GM12878 (cell line): Measurements from ENCODE around the gene LRCH2. TPM values are rescaled to one million over a fixed set of nuclear protein-coding genes. Genes with fewer than 3 reads are reported as not detected.

ENCODE experiments used
- ATAC-seq: fragments of 200-7000 bp; cut with Tn5 transposase; 3 replicates; pipeline ENCODE4 v1.9.1; 2020; ENCODE audit warnings: mild to moderate bottlenecking, moderate library complexity
- BruUV-seq: library from RNA; stranded (reverse); fragments of 400-500 nt; replicated peaks from 2 replicates; lab custom pipeline; 2021; lab: Mats Ljungman, UMichigan
- CTCF ChIA-PET: fragments of 300-600 bp; sonication (Branson Sonifier 250); formaldehyde crosslinking; extraction: SDS; loops from one replicate; lab custom pipeline; 2021; ENCODE audit warnings: inconsistent platforms; lab: Yijun Ruan, JAX
- POLR2A ChIA-PET: fragments of 350-600 bp; formaldehyde crosslinking; extraction: SDS; loops from one replicate; lab custom pipeline; 2021; ENCODE audit warnings: inconsistent platforms; lab: Charles Lee
- RAD21 ChIA-PET: fragments of 300-600 bp; sonication (Branson Sonifier 250); formaldehyde crosslinking; loops from one replicate; lab custom pipeline; 2023; ENCODE audit warnings: antibody characterized with exemption; ENCODE audit not compliant: unreplicated experiment; lab: Charles Lee
- SMC1A ChIA-PET: fragments of 300-600 bp; sonication (Branson Sonifier 250); formaldehyde crosslinking; loops from one replicate; lab custom pipeline; 2023; ENCODE audit not compliant: unreplicated experiment, uncharacterized antibody; lab: Charles Lee
- DNase-seq: peaks from one replicate; pipeline ENCODE4 v3.0.0-alpha.2; 2011; ENCODE audit warnings: low read depth, low spot score
- FAIRE-seq: peaks from 3 replicates; lab custom pipeline; 2011; peaks lifted over from hg19 to GRCh38; lab: Jason Lieb, UNC
- H2AFZ ChIP-seq: 2 replicates; pipeline ENCODE4 v1.6.0; 2011; ENCODE audit warnings: low read depth, low read length, control low read depth; ENCODE audit not compliant: control insufficient read depth
- H3K27ac ChIP-seq: 2 replicates; pipeline ENCODE4 v1.5.1; 2011; ENCODE audit warnings: control low read depth; ENCODE audit not compliant: control insufficient read depth, insufficient read depth
- H3K27me3 ChIP-seq, 2 experiments: replicated peaks in 1 of 2; 2 replicates each; pipeline versions ENCODE4 v1.6.0 to v1.6.1; 2011; ENCODE audit warnings: low read length in 1 of 2; ENCODE audit not compliant: control insufficient read depth in 2 of 2, insufficient read depth in 2 of 2
- H3K36me3 ChIP-seq, 2 experiments: 2 replicates each; pipeline ENCODE4 v1.5.1; 2011; ENCODE audit warnings: low read length in 1 of 2; ENCODE audit not compliant: control insufficient read depth in 2 of 2, insufficient read depth in 2 of 2
- H3K4me1 ChIP-seq: 2 replicates; pipeline ENCODE4 v1.6.1; 2011; ENCODE audit warnings: mild to moderate bottlenecking, low read length, moderate library complexity, mixed read lengths; ENCODE audit not compliant: control insufficient read depth, insufficient read depth
- H3K4me2 ChIP-seq: 2 replicates; pipeline ENCODE4 v1.6.0; 2011; ENCODE audit warnings: control low read depth; ENCODE audit not compliant: control insufficient read depth, insufficient read depth
- H3K4me3 ChIP-seq: fragments of 200-600 bp; sonication (generic); 2 replicates; pipeline ENCODE4 v1.5.1; 2016
- H3K79me2 ChIP-seq: 2 replicates; pipeline ENCODE4 v1.6.0; 2011; ENCODE audit warnings: low read length; ENCODE audit not compliant: control insufficient read depth, insufficient read depth
- H3K9ac ChIP-seq: 2 replicates; pipeline ENCODE4 v1.8.0; 2011; ENCODE audit warnings: low read length, control low read depth, mixed read lengths; ENCODE audit not compliant: control insufficient read depth, insufficient read depth
- H3K9me3 ChIP-seq: replicated peaks from 3 replicates; pipeline ENCODE4 v1.5.1; 2011; ENCODE audit warnings: mild to moderate bottlenecking, low read length; ENCODE audit not compliant: control insufficient read depth, insufficient read depth
- H4K20me1 ChIP-seq: 2 replicates; pipeline ENCODE4 v1.6.0; 2011; ENCODE audit not compliant: control insufficient read depth, insufficient read depth
- ATF7 ChIP-seq: fragments of 450-650 bp; IDR thresholded peaks from 2 replicates; pipeline ENCODE4 v1.6.1; 2016; ENCODE audit warnings: low read depth, mild to moderate bottlenecking
- BCL11A ChIP-seq: IDR thresholded peaks from 2 replicates; pipeline ENCODE4 v1.6.1; 2011; ENCODE audit warnings: low read depth, low read length
- CTCF ChIP-seq, 3 experiments: IDR thresholded peaks in 2 of 3; conservative IDR thresholded peaks in 1 of 3; 2 replicates each; pipeline ENCODE4 v1.5.1; 2011; ENCODE audit warnings: low read depth in 3 of 3, low read length in 3 of 3, mild to moderate bottlenecking in 3 of 3, control low read depth in 2 of 3, moderate library complexity in 2 of 3, inconsistent platforms in 1 of 3, mixed read lengths in 1 of 3; ENCODE audit not compliant: control insufficient read depth in 2 of 3, insufficient read depth in 1 of 3; ENCODE audit errors: extremely low read depth in 1 of 3
- E4F1 ChIP-seq: fragments of 450-650 bp; IDR thresholded peaks from 2 replicates; pipeline ENCODE4 v1.6.1; 2018; ENCODE audit warnings: borderline replicate concordance, mild to moderate bottlenecking; ENCODE audit not compliant: partially characterized antibody
- NR2F1 ChIP-seq: fragments of 450-650 bp; conservative IDR thresholded peaks from 2 replicates; pipeline ENCODE4 v1.6.1; 2017; ENCODE audit warnings: mild to moderate bottlenecking
- RAD21 ChIP-seq: IDR thresholded peaks from 2 replicates; pipeline ENCODE4 v1.6.1; 2011; ENCODE audit warnings: mild to moderate bottlenecking, low read depth, low read length, moderate library complexity; ENCODE audit not compliant: insufficient read depth
- SKIL ChIP-seq: fragments of 450-650 bp; IDR thresholded peaks from 2 replicates; pipeline ENCODE4 v1.6.1; 2017; ENCODE audit warnings: mild to moderate bottlenecking, low read depth, inconsistent platforms; ENCODE audit not compliant: poor library complexity, severe bottlenecking
- SMC3 ChIP-seq: IDR thresholded peaks from 2 replicates; pipeline ENCODE4 v1.6.1; 2011; ENCODE audit warnings: low read length, improper control_type of control experiment, borderline replicate concordance
- TAF1 ChIP-seq: IDR thresholded peaks from 2 replicates; pipeline ENCODE4 v1.6.1; 2011; ENCODE audit warnings: mild to moderate bottlenecking, low read depth, low read length, borderline replicate concordance
- YBX1 ChIP-seq: fragments of 450-650 bp; IDR thresholded peaks from 2 replicates; pipeline ENCODE4 v1.6.1; 2016; ENCODE audit warnings: antibody characterized with exemption
- WGBS: methylation state at CpG from one replicate; pipeline ENCODE4 v1.1.6; 2016; ENCODE audit warnings: low lambda C conversion rate; ENCODE audit not compliant: insufficient replicate concordance, insufficient coverage; ENCODE audit errors: missing lambda C conversion rate; 5-methylcytosine and 5-hydroxymethylcytosine counted together
- in situ Hi-C: fragments of 300-500 bp; cut with MboI; formaldehyde crosslinking; loops from 9 replicates; pipeline ENCODE4 v1.14.3; 2018; ENCODE audit warnings: mixed read lengths
- intact Hi-C: fragments of 100-400 bp; cut with micrococcal nuclease; formaldehyde crosslinking; loops from one replicate; pipeline ENCODE4 v1.14.2; 2022; ENCODE audit not compliant: unreplicated experiment
- polyA plus RNA-seq, 11 experiments: library from polyadenylated mRNA; depleted of rRNA in 4 of 11; unstranded in 6 of 11; stranded (reverse) in 5 of 11; fragments of >200 nt; fragmentation: Nextera tagmentation in 4 of 11; fragmentation: Illumina TruSeq in 1 of 11; extraction: Ambion mirVana in 4 of 11; extraction: Trizol in 1 of 11; gene quantifications; 1 replicate in 1 of 11; 2 replicates in 10 of 11; pipeline versions ENCODE4 v1.2.1 to v1.2.3, GENCODE V29; 2011 to 2016; ENCODE audit warnings: inconsistent platforms in 2 of 11, missing spikeins in 2 of 11, low read depth in 1 of 11
- total RNA-seq, 4 experiments: library from RNA; depleted of rRNA in 3 of 4; stranded (reverse); fragments of >200 nt in 3 of 4; fragmentation: Illumina TruSeq in 1 of 4; extraction: Trizol in 1 of 4; gene quantifications; 2 replicates each; pipeline versions ENCODE4 v1.2.1 to v1.2.3, GENCODE V29; 2013 to 2021

Gene LRCH2
- total and polyA plus RNA-seq, 10 of the 15 experiments (the other 5 are each of a cell fraction or from before 2014, with no cell fraction given) = 0.01 to 0.10 (median 0.03) TPM; not detected in 7

GRCh38 chrX:115147220-115147619, 86.7 kb downstream of the LRCH2 start:
- H3K36me3 ChIP-seq = no peaks in the 10 kb centered on the region

More at GRCh38 chrX:115147220-115147619, 86.7 kb downstream of the LRCH2 start:
- H3K27me3 ChIP-seq = no peaks in the 10 kb centered on the region
- no peak overlapping the region for H3K9ac ChIP-seq
- H2AFZ ChIP-seq = no peak overlapping the region
- no peaks in the 10 kb centered on the region for H3K9me3 ChIP-seq
- DNase-seq (no peak), FAIRE-seq (no peak), ATAC-seq (no peak)
- no TSS peak for BruUV-seq
- H3K4me2 ChIP-seq = no peak overlapping the region
- H4K20me1 ChIP-seq = no peaks in the 10 kb centered on the region
- CTCF ChIA-PET = interaction anchor here (0.7 to 1.9 kb wide), 5 partner anchors 9 to 535 kb away, joined by 3 to 11 read pairs (median 3); no protein-coding TSS in a partner anchor
- H3K4me1 ChIP-seq = no peaks in the 10 kb centered on the region
- no peak overlapping the region for H3K27ac ChIP-seq
- SMC1A ChIA-PET = interaction anchor here (0.9 kb wide), 1 partner anchor 521 kb away, joined by 3 read pairs; no protein-coding TSS in a partner anchor
- 86% methylated on average over 1 of the region's 1 CpG for WGBS
- H3K4me3 ChIP-seq = no peak overlapping the region
- no peaks in the 10 kb centered on the region for H3K79me2 ChIP-seq
- RAD21 ChIA-PET = interaction anchor here (1.2 kb wide), 1 partner anchor 11 kb away, joined by 3 read pairs; no protein-coding TSS in a partner anchor
- POLR2A ChIA-PET = no interaction called here
- intact Hi-C loops (loop anchor here (5.0 kb wide), 1 partner anchor 535 kb away; no protein-coding TSS in a partner anchor), in situ Hi-C loops (loop anchor here (10.0 kb wide), 1 partner anchor 532 kb away; no protein-coding TSS in a partner anchor)
- TF ChIP-seq TAF1 (no peak), RAD21 (peak; percentile 40), CTCF (IDR thresholded peaks at IDR 0.05 in 2 of 3, conservative IDR thresholded peaks at IDR 0.05 in 1 of 3; ENCODE audit: control insufficient read depth in 2 of 3, extremely low read depth in 1 of 3, insufficient read depth in 1 of 3, low read depth in 3 of 3, low read length in 3 of 3) (peak in 2 of 3 experiments; percentile 31 to 44; a peak in 4 of 6 replicates), SMC3 (peak; percentile 29; the same call in 1 of the 2 replicates), NR2F1 (no peak), E4F1 (no peak), YBX1 (no peak), BCL11A (no peak), SKIL (no peak), ATF7 (no peak)
